HepG2 (cell line): ENCODE results near the gene APBB3. TPM values are rescaled to one million over a fixed set of nuclear protein-coding genes. Genes with fewer than 3 reads are reported as not detected.

Experiments used
- ATAC-seq: fragments of 200-7000 bp; cut with Tn5 transposase; 3 replicates; pipeline ENCODE4 v1.9.1; 2020; ENCODE audit warnings: mild to moderate bottlenecking, moderate library complexity
- BruUV-seq: library from RNA; stranded (reverse); fragments of 400-500 nt; replicated peaks from 2 replicates; lab custom pipeline; 2021; lab: Mats Ljungman, UMichigan
- CTCF ChIA-PET: fragments of 300-600 bp; formaldehyde crosslinking; extraction: SDS; loops from one replicate; lab custom pipeline; 2021; ENCODE audit warnings: low total read pairs, inconsistent platforms, low intra/inter-chr PET ratio; lab: Yijun Ruan, JAX
- POLR2A ChIA-PET: fragments of 350-600 bp; sonication (Branson Sonifier 250); formaldehyde crosslinking; loops from one replicate; lab custom pipeline; 2020; ENCODE audit warnings: antibody characterized with exemption, inconsistent platforms; lab: Yijun Ruan, JAX
- DNase-seq: peaks from one replicate; pipeline ENCODE4 v3.0.0-alpha.2; 2015; ENCODE audit warnings: low spot score
- FAIRE-seq: peaks from 3 replicates; lab custom pipeline; 2011; peaks lifted over from hg19 to GRCh38; lab: Jason Lieb, UNC
- H2AFZ ChIP-seq: one replicate; pipeline ENCODE4 v1.6.1; 2011; ENCODE audit warnings: low read length, inconsistent platforms
- H3K27ac ChIP-seq: fragments of 300-600 bp; 3 replicates; pipeline ENCODE4 v1.8.0; 2011; ENCODE audit warnings: mixed run types, mild to moderate bottlenecking, mixed read lengths, low read length, inconsistent platforms; ENCODE audit not compliant: insufficient read depth; ENCODE audit errors: extremely low read length
- H3K27me3 ChIP-seq, 2 experiments: fragments of 200-600 bp in 1 of 2; 2 replicates in 1 of 2; 3 replicates in 1 of 2; pipeline versions ENCODE4 v1.6.0 to v1.8.0; 2011; ENCODE audit warnings: low read length in 2 of 2, mild to moderate bottlenecking in 2 of 2, moderate library complexity in 2 of 2, inconsistent platforms in 1 of 2; ENCODE audit not compliant: insufficient read depth in 2 of 2, control insufficient read depth in 1 of 2
- H3K36me3 ChIP-seq, 2 experiments: fragments of 200-600 bp in 1 of 2; replicated peaks in 1 of 2; 2 replicates in 1 of 2; 3 replicates in 1 of 2; pipeline versions ENCODE4 v1.5.1 to v1.8.0; 2011; ENCODE audit warnings: low read length in 2 of 2, inconsistent platforms in 1 of 2; ENCODE audit not compliant: insufficient read depth in 2 of 2, control insufficient read depth in 1 of 2
- H3K4me1 ChIP-seq: 2 replicates; pipeline ENCODE4 v1.5.1; 2012; ENCODE audit warnings: low read length, inconsistent platforms; ENCODE audit not compliant: insufficient read depth
- H3K4me2 ChIP-seq: 2 replicates; pipeline ENCODE4 v1.6.0; 2011; ENCODE audit warnings: low read depth, low read length, inconsistent platforms
- H3K4me3 ChIP-seq, 3 experiments: fragments of 200-600 bp in 1 of 3; sonication (generic), shearing (Covaris generic) in 1 of 3; replicated peaks in 1 of 3; 2 replicates each; pipeline ENCODE4 v1.5.1; 2011 to 2016; ENCODE audit warnings: low read length in 3 of 3, inconsistent platforms in 2 of 3, low read depth in 2 of 3, mild to moderate bottlenecking in 2 of 3, control low read depth in 1 of 3, mixed read lengths in 1 of 3; ENCODE audit not compliant: insufficient read depth in 1 of 3
- H3K79me2 ChIP-seq: one replicate; pipeline ENCODE4 v1.6.1; 2011; ENCODE audit warnings: low read length, inconsistent platforms; ENCODE audit not compliant: insufficient read depth
- H3K9ac ChIP-seq: 2 replicates; pipeline ENCODE4 v1.6.0; 2011; ENCODE audit warnings: mild to moderate bottlenecking, low read depth, low read length, inconsistent platforms; ENCODE audit not compliant: insufficient read depth
- H3K9me3 ChIP-seq: 2 replicates; pipeline ENCODE4 v1.5.1; 2012; ENCODE audit warnings: mild to moderate bottlenecking, low read length
- H4K20me1 ChIP-seq: 2 replicates; pipeline ENCODE4 v1.6.0; 2011; ENCODE audit warnings: inconsistent platforms, mild to moderate bottlenecking, low read length, moderate library complexity; ENCODE audit not compliant: insufficient read depth
- CREBL2 ChIP-seq: sonication (generic); formaldehyde crosslinking; IDR thresholded peaks from 2 replicates; pipeline ENCODE4 v1.8.1; 2023; ENCODE audit warnings: missing genetic modification reagents, mild to moderate bottlenecking, borderline replicate concordance
- ELF1 ChIP-seq: sonication (generic); formaldehyde crosslinking; IDR thresholded peaks from 2 replicates; pipeline ENCODE4 v1.4.0; 2020; ENCODE audit warnings: missing genetic modification reagents
- KAT8 ChIP-seq: IDR thresholded peaks from 2 replicates; pipeline ENCODE4 v1.6.1; 2016; ENCODE audit warnings: missing genetic modification reagents, missing compliant biosample characterization
- NFYC ChIP-seq: IDR thresholded peaks from 2 replicates; pipeline ENCODE4 v1.6.1; 2016; ENCODE audit warnings: missing genetic modification reagents, missing compliant biosample characterization
- PAX8 ChIP-seq: sonication (generic); formaldehyde crosslinking; IDR thresholded peaks from 2 replicates; pipeline ENCODE4 v1.8.0; 2022; ENCODE audit warnings: mild to moderate bottlenecking, missing genetic modification reagents, borderline replicate concordance
- REXO4 ChIP-seq: sonication (generic); formaldehyde crosslinking; IDR thresholded peaks from 2 replicates; pipeline ENCODE4 v1.8.0; 2022; ENCODE audit warnings: missing genetic modification reagents, mild to moderate bottlenecking, borderline replicate concordance
- THRA ChIP-seq: sonication (generic); formaldehyde crosslinking; IDR thresholded peaks from 2 replicates; pipeline ENCODE4 v1.4.0; 2020; ENCODE audit warnings: missing genetic modification reagents, borderline replicate concordance
- ZNF121 ChIP-seq: sonication (generic); formaldehyde crosslinking; IDR thresholded peaks from 2 replicates; pipeline ENCODE4 v1.5.0; 2020; ENCODE audit warnings: mild to moderate bottlenecking, missing genetic modification reagents
- ZNF18 ChIP-seq: sonication (generic); formaldehyde crosslinking; IDR thresholded peaks from 2 replicates; pipeline ENCODE4 v1.8.0; 2022; ENCODE audit warnings: mild to moderate bottlenecking, missing genetic modification reagents; ENCODE audit not compliant: insufficient replicate concordance
- ZNF180 ChIP-seq: sonication (generic); formaldehyde crosslinking; IDR thresholded peaks from 2 replicates; pipeline ENCODE4 v1.4.0; 2020; ENCODE audit warnings: low read depth, missing genetic modification reagents, borderline replicate concordance
- ZNF501 ChIP-seq: sonication (generic); formaldehyde crosslinking; IDR thresholded peaks from 2 replicates; pipeline ENCODE4 v1.5.1; 2020; ENCODE audit warnings: mild to moderate bottlenecking, moderate library complexity, missing genetic modification reagents
- ZNF547 ChIP-seq: sonication (generic); formaldehyde crosslinking; IDR thresholded peaks from 2 replicates; pipeline ENCODE4 v1.5.1; 2020; ENCODE audit warnings: mild to moderate bottlenecking, missing genetic modification reagents
- ZNF761 ChIP-seq: sonication (generic); formaldehyde crosslinking; conservative IDR thresholded peaks from 2 replicates; pipeline ENCODE4 v1.4.0; 2020; ENCODE audit warnings: mild to moderate bottlenecking, missing genetic modification reagents
- WGBS: methylation state at CpG from one replicate; pipeline ENCODE4 v1.1.6; 2017; ENCODE audit warnings: low lambda C conversion rate; 5-methylcytosine and 5-hydroxymethylcytosine counted together
- in situ Hi-C: cut with HindIII; loops from 2 replicates; pipeline ENCODE4 v1.10.0; 2017; ENCODE audit warnings: low pct_unique_long_range_greater_than_20kb; ENCODE audit not compliant: extremely low pct_ligation_motif_present
- intact Hi-C: fragments of 100-400 bp; cut with micrococcal nuclease; formaldehyde crosslinking; loops from one replicate; pipeline ENCODE4 v1.10.0; 2022; ENCODE audit not compliant: unreplicated experiment
- polyA plus RNA-seq, 8 experiments: library from polyadenylated mRNA; depleted of rRNA in 3 of 8; stranded (reverse) in 7 of 8; unstranded in 1 of 8; fragments of >200 nt; fragmentation: Illumina TruSeq in 4 of 8; extraction: Trizol in 4 of 8; gene quantifications; 2 replicates each; pipeline versions ENCODE4 v1.2.1 to v1.2.3, GENCODE V29; 2011 to 2016; ENCODE audit warnings: low read depth in 4 of 8, missing spikeins in 1 of 8, mixed read lengths in 1 of 8; ENCODE audit not compliant: insufficient read depth in 1 of 8
- total RNA-seq, 5 experiments: library from RNA; depleted of rRNA; stranded (reverse); fragments of >200 nt; fragmentation: Illumina TruSeq; extraction: Trizol; gene quantifications; 2 replicates each; pipeline ENCODE4 v1.2.3, GENCODE V29; 2016; ENCODE audit warnings: low read depth in 1 of 5

Gene APBB3
- total and polyA plus RNA-seq, 2 of the 13 experiments (the other 11 are each of a cell fraction or from before 2014, with no cell fraction given) = 0.38 to 0.78 TPM

DNA sequence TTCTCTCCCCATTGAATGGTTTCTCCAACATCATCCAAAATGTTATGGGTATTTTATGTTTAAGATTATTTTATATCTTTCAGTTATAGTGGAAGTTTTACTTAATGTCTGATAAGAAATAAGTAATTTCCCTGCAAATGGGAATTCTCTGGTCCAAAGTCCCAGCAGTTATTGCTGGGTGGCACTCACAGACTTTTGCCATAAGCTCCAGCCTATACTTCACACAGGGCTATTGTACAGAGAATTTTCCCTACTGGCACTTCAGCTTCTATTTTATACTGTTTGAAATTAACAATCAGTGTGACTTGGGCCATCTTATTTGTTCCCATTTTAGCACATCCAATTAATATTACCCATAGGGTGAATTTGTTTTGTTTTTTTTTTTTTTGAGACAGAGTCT lies 35.7 kb upstream of the APBB3 start:
- H4K20me1 ChIP-seq = no peaks in the 10 kb centered on the region
- peaks cover 21% of the 10 kb centered on the region for H3K4me1 ChIP-seq
- DNase-seq (no peak), ATAC-seq (no peak), FAIRE-seq (no peak)
- no peak overlapping the region for H3K4me2 ChIP-seq
- intact Hi-C loops = no loop called here
- no peak overlapping the region for H2AFZ ChIP-seq
- BruUV-seq = no TSS peak
- no peak overlapping the region for H3K4me3 ChIP-seq
- H3K9me3 ChIP-seq = no peaks in the 10 kb centered on the region
- in situ Hi-C loops = no loop called here
- TF ChIP-seq ZNF121 (CRISPR knock-in tag) (no peak), ZNF180 (CRISPR knock-in tag) (no peak), REXO4 (CRISPR knock-in tag) (no peak), ZNF761 (no peak), ZNF501 (CRISPR knock-in tag) (no peak)
- no peaks in the 10 kb centered on the region; a peak in 2 of 5 replicates for H3K27me3 ChIP-seq
- no peak overlapping the region for H3K27ac ChIP-seq
- ChIA-PET POLR2A (no interaction called here), CTCF (no interaction called here)
- no peaks in the 10 kb centered on the region for H3K36me3 ChIP-seq
- no peaks in the 10 kb centered on the region for H3K79me2 ChIP-seq
- no peak overlapping the region for H3K9ac ChIP-seq

DNA sequence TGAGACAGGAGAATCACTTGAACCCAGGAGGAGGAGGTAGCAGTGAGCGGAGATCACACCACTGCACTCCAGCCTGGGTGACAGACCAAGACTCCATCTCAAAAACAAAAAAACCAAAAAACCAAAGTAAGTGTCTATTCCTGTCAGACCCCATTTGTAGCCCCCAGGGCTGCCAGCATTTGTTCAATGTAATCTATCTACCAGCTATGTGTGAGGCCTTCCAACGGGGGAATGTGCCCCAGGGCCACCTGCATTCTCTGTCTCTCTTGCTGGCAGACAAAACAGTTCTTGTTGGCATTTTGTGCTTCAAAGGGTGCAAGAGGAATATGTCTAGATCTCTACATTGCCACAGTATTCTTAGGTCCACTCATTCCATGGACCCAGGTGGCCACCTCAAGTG lies 34.4 kb upstream of the APBB3 start:
- Histone ChIP-seq H3K4me2 (no peak overlapping the region), H4K20me1 (no peaks in the 10 kb centered on the region), H3K27ac (no peak overlapping the region), H3K9ac (no peak overlapping the region), H3K36me3 (no peaks in the 10 kb centered on the region), H3K79me2 (no peaks in the 10 kb centered on the region), H3K27me3 (no peaks in the 10 kb centered on the region; a peak in 2 of 5 replicates), H3K4me3 (no peak overlapping the region), H3K4me1 (peaks cover 25% of the 10 kb centered on the region), H3K9me3 (no peaks in the 10 kb centered on the region), H2AFZ (no peak overlapping the region)
- intact Hi-C loops = no loop called here
- ChIA-PET POLR2A (no interaction called here), CTCF (no interaction called here)
- FAIRE-seq = no peak
- in situ Hi-C loops = no loop called here
- DNase-seq = no peak
- no TSS peak for BruUV-seq
- ATAC-seq = no peak
- 39% methylated on average over 2 of the region's 2 CpGs for WGBS
- TF ChIP-seq NFYC (CRISPR knock-in tag) = no peak
- no peak for TF ChIP-seq CREBL2 (CRISPR knock-in tag)
- no peak for TF ChIP-seq ELF1 (CRISPR knock-in tag)
- TF ChIP-seq KAT8 (CRISPR knock-in tag) = no peak
- TF ChIP-seq PAX8 (CRISPR knock-in tag) = no peak
- TF ChIP-seq THRA (CRISPR knock-in tag) = no peak
- TF ChIP-seq ZNF547 (CRISPR knock-in tag) = no peak
- no peak for TF ChIP-seq ZNF18 (CRISPR knock-in tag)
